ENCODE results near the gene ZKSCAN1.

The ZKSCAN1 gene

GRCh38 chr7:99974681-99975080 is 40.7 kb upstream of the ZKSCAN1 start:
- no peak overlapping the region for H3K4me3 ChIP-seq (replicated peaks; ENCODE audit: insufficient read depth, low read length)
- no peaks in the 10 kb centered on the region for H3K27me3 ChIP-seq (ENCODE audit: insufficient read depth, poor library complexity, severe bottlenecking)
- TF ChIP-seq GABPA (IDR thresholded peaks at IDR 0.05; ENCODE audit: low read depth) (no peak), SPI1 (IDR thresholded peaks at IDR 0.05; ENCODE audit: borderline replicate concordance, low read depth) (no peak), CTCF (IDR thresholded peaks at IDR 0.05; ENCODE audit: insufficient read depth, low read length) (no peak), REST (IDR thresholded peaks at IDR 0.05; ENCODE audit: insufficient replicate concordance, low read depth) (no peak), POLR2AphosphoS5 (IDR thresholded peaks at IDR 0.05; ENCODE audit: low read depth) (no peak)

GRCh38 chr7:99975782-99976521 is 39.4 kb upstream of the ZKSCAN1 start, which contains the start of gene AZGP1:
TSS of gene AZGP1 (minus strand) at chr7:99976031. CDS start at chr7:99976020, 11 bp downstream.
- Histone ChIP-seq H3K27ac (replicated peaks) (no peak within 1 kb of the TSS), H3K27me3 (ENCODE audit: insufficient read depth, poor library complexity, severe bottlenecking) (no peaks in the 10 kb centered on the region), H3K4me3 (replicated peaks; ENCODE audit: insufficient read depth, low read length) (no peak within 1 kb of the TSS)
- DNase-seq (ENCODE audit: low read depth in 1 of 2, low spot score in 1 of 2): no peak
- TF ChIP-seq GABPA (IDR thresholded peaks at IDR 0.05; ENCODE audit: low read depth): no peak
- no peak for TF ChIP-seq REST (IDR thresholded peaks at IDR 0.05; ENCODE audit: insufficient replicate concordance, low read depth)
- TF ChIP-seq CTCF (IDR thresholded peaks at IDR 0.05; ENCODE audit: insufficient read depth, low read length): no peak
- no peak for TF ChIP-seq SPI1 (IDR thresholded peaks at IDR 0.05; ENCODE audit: borderline replicate concordance, low read depth)
- no peak for TF ChIP-seq POLR2AphosphoS5 (IDR thresholded peaks at IDR 0.05; ENCODE audit: low read depth)

More at GRCh38 chr7:99974681-99975080, 40.7 kb upstream of the ZKSCAN1 start:
- no peak for DNase-seq (ENCODE audit: low read depth in 1 of 2, low spot score in 1 of 2)
- H3K27ac ChIP-seq (replicated peaks): no peak overlapping the region

GRCh38 chr7:99976626-99977025 is 38.8 kb upstream of the ZKSCAN1 start:
- no peaks in the 10 kb centered on the region for H3K27me3 ChIP-seq (ENCODE audit: insufficient read depth, poor library complexity, severe bottlenecking)
- H3K4me3 ChIP-seq (replicated peaks; ENCODE audit: insufficient read depth, low read length): no peak overlapping the region
- no peak overlapping the region for H3K27ac ChIP-seq (replicated peaks)
- TF ChIP-seq REST (IDR thresholded peaks at IDR 0.05; ENCODE audit: insufficient replicate concordance, low read depth) (no peak), CTCF (IDR thresholded peaks at IDR 0.05; ENCODE audit: insufficient read depth, low read length) (no peak), GABPA (IDR thresholded peaks at IDR 0.05; ENCODE audit: low read depth) (no peak), POLR2AphosphoS5 (IDR thresholded peaks at IDR 0.05; ENCODE audit: low read depth) (no peak), SPI1 (IDR thresholded peaks at IDR 0.05; ENCODE audit: borderline replicate concordance, low read depth) (no peak)
- DNase-seq (ENCODE audit: low read depth in 1 of 2, low spot score in 1 of 2): no peak
